H9 (cell line): ENCODE results near the gene C19orf81. TPM values are rescaled to one million over a fixed set of nuclear protein-coding genes. Genes with fewer than 3 reads are reported as not detected.

Source experiments
- DNase-seq: peaks from one replicate; pipeline ENCODE4 v3.0.0-alpha.2; 2017
- H2AFZ ChIP-seq: one replicate; pipeline ENCODE4 v1.6.1; 2013; ENCODE audit warnings: mild to moderate bottlenecking, low read length, control low read depth, moderate library complexity
- H2AK5ac ChIP-seq: 2 replicates; pipeline ENCODE4 v1.6.1; 2013; ENCODE audit warnings: low read length, control low read depth, mixed read lengths; ENCODE audit not compliant: insufficient read length
- H2BK120ac ChIP-seq: one replicate; pipeline ENCODE4 v1.6.1; 2013; ENCODE audit warnings: low read depth, mild to moderate bottlenecking, low read length, control low read depth, inconsistent platforms; ENCODE audit not compliant: poor library complexity, severe bottlenecking
- H2BK12ac ChIP-seq: 2 replicates; pipeline ENCODE4 v1.6.1; 2013; ENCODE audit warnings: low read length, control low read depth, mixed read lengths, low read depth; ENCODE audit not compliant: insufficient read length
- H2BK15ac ChIP-seq: 2 replicates; pipeline ENCODE4 v1.6.1; 2013; ENCODE audit warnings: low read depth, low read length, control low read depth
- H2BK20ac ChIP-seq: one replicate; pipeline ENCODE4 v1.6.1; 2013; ENCODE audit warnings: low read depth, mild to moderate bottlenecking, low read length, control low read depth, inconsistent platforms; ENCODE audit not compliant: poor library complexity, severe bottlenecking
- H2BK5ac ChIP-seq: 2 replicates; pipeline ENCODE4 v1.6.1; 2013; ENCODE audit warnings: low read length, control low read depth, mixed read lengths; ENCODE audit not compliant: insufficient read length
- H3K14ac ChIP-seq: 2 replicates; pipeline ENCODE4 v1.6.1; 2013; ENCODE audit warnings: low read length, control low read depth; ENCODE audit not compliant: insufficient read depth
- H3K18ac ChIP-seq: 2 replicates; pipeline ENCODE4 v1.6.1; 2013; ENCODE audit warnings: low read depth, mild to moderate bottlenecking, mixed read lengths, low read length, control low read depth; ENCODE audit not compliant: insufficient read length
- H3K23ac ChIP-seq: 2 replicates; pipeline ENCODE4 v1.6.1; 2013; ENCODE audit warnings: low read length, control low read depth, mixed read lengths, low read depth; ENCODE audit not compliant: insufficient read length
- H3K23me2 ChIP-seq: 2 replicates; pipeline ENCODE4 v1.6.1; 2013; ENCODE audit warnings: low read depth, mild to moderate bottlenecking, mixed read lengths, low read length, control low read depth; ENCODE audit not compliant: insufficient read length, poor library complexity, severe bottlenecking
- H3K27ac ChIP-seq: 2 replicates; pipeline ENCODE4 v1.5.1; 2013; ENCODE audit warnings: low read length, control low read depth, mixed read lengths, low read depth; ENCODE audit not compliant: insufficient read length
- H3K27me3 ChIP-seq: 2 replicates; pipeline ENCODE4 v1.6.1; 2013; ENCODE audit warnings: low read length, control low read depth, inconsistent platforms; ENCODE audit not compliant: insufficient read depth
- H3K4ac ChIP-seq: 2 replicates; pipeline ENCODE4 v1.6.1; 2013; ENCODE audit warnings: low read depth, mild to moderate bottlenecking, control low read depth, inconsistent platforms, low read length, moderate library complexity
- H3K4me1 ChIP-seq: 2 replicates; pipeline ENCODE4 v1.6.1; 2013; ENCODE audit warnings: low read length, control low read depth, inconsistent platforms; ENCODE audit not compliant: insufficient read depth
- H3K4me2 ChIP-seq: 2 replicates; pipeline ENCODE4 v1.6.1; 2013; ENCODE audit warnings: low read length, control low read depth, mixed read lengths; ENCODE audit not compliant: insufficient read length, insufficient read depth
- H3K56ac ChIP-seq: 2 replicates; pipeline ENCODE4 v1.6.1; 2013; ENCODE audit warnings: low read depth, mild to moderate bottlenecking, mixed read lengths, low read length, control low read depth; ENCODE audit not compliant: insufficient read length
- H3K79me1 ChIP-seq: 2 replicates; pipeline ENCODE4 v1.6.1; 2013; ENCODE audit warnings: low read depth, mild to moderate bottlenecking, moderate library complexity, low read length, control low read depth, inconsistent platforms; ENCODE audit not compliant: insufficient read depth, poor library complexity, severe bottlenecking
- H3K79me2 ChIP-seq: 2 replicates; pipeline ENCODE4 v1.6.1; 2013; ENCODE audit warnings: low read length, control low read depth, inconsistent platforms; ENCODE audit not compliant: insufficient read depth
- H3K9ac ChIP-seq: 2 replicates; pipeline ENCODE4 v1.6.1; 2013; ENCODE audit warnings: low read length, control low read depth, mixed read lengths; ENCODE audit not compliant: insufficient read length; ENCODE audit errors: extremely low read depth
- H3K9me3 ChIP-seq: one replicate; pipeline ENCODE4 v1.6.1; 2013; ENCODE audit warnings: low read depth, low read length, inconsistent platforms; ENCODE audit not compliant: control insufficient read depth
- H3T11ph ChIP-seq: one replicate; pipeline ENCODE4 v1.6.1; 2013; ENCODE audit warnings: mild to moderate bottlenecking, low read length, control low read depth, inconsistent platforms
- H4K20me1 ChIP-seq: one replicate; pipeline ENCODE4 v1.6.1; 2013; ENCODE audit not compliant: control insufficient read depth, insufficient read length, insufficient read depth
- H4K5ac ChIP-seq: 2 replicates; pipeline ENCODE4 v1.6.1; 2013; ENCODE audit warnings: low read depth, mild to moderate bottlenecking, mixed read lengths, low read length, control low read depth; ENCODE audit not compliant: insufficient read length
- H4K8ac ChIP-seq: replicated peaks from 2 replicates; pipeline ENCODE4 v1.6.1; 2013; ENCODE audit warnings: low read length, control low read depth, mixed read lengths, low read depth; ENCODE audit not compliant: insufficient read length
- H4K91ac ChIP-seq: 2 replicates; pipeline ENCODE4 v1.6.1; 2013; ENCODE audit warnings: low read depth, mild to moderate bottlenecking, moderate library complexity, mixed read lengths, low read length, control low read depth; ENCODE audit not compliant: insufficient read length
- H3K27ac Mint-ChIP-seq, 3 experiments: 2 replicates in 2 of 3; 3 replicates in 1 of 3; pipeline ENCODE4 v1.8.0; 2020 to 2021; ENCODE audit warnings: mixed read lengths in 3 of 3, mild to moderate bottlenecking in 1 of 3, moderate library complexity in 1 of 3
- H3K27me3 Mint-ChIP-seq: 2 replicates; pipeline ENCODE4 v1.8.0; 2021; ENCODE audit warnings: low read depth, mild to moderate bottlenecking, moderate library complexity, mixed read lengths
- H3K36me3 Mint-ChIP-seq, 3 experiments: 2 replicates in 2 of 3; 3 replicates in 1 of 3; pipeline ENCODE4 v1.8.0; 2020 to 2021; ENCODE audit warnings: low read depth in 3 of 3, mixed read lengths in 3 of 3; ENCODE audit not compliant: insufficient read depth in 1 of 3
- H3K4me1 Mint-ChIP-seq, 2 experiments: 2 replicates each; pipeline ENCODE4 v1.8.0; 2020; ENCODE audit warnings: mixed read lengths in 2 of 2
- H3K4me3 Mint-ChIP-seq, 2 experiments: 2 replicates in 1 of 2; 3 replicates in 1 of 2; pipeline ENCODE4 v1.8.0; 2020 to 2021; ENCODE audit warnings: mild to moderate bottlenecking in 2 of 2, mixed read lengths in 2 of 2, moderate library complexity in 1 of 2
- H3K9me3 Mint-ChIP-seq, 2 experiments: 2 replicates in 1 of 2; 3 replicates in 1 of 2; pipeline ENCODE4 v1.8.0; 2020; ENCODE audit warnings: mild to moderate bottlenecking in 2 of 2, mixed read lengths in 2 of 2, moderate library complexity in 1 of 2
- CTCF ChIP-seq: fragments of 200-600 bp; sonication (generic); conservative IDR thresholded peaks from 3 replicates; pipeline ENCODE4 v1.8.0; 2021; ENCODE audit warnings: antibody characterized with exemption, mild to moderate bottlenecking
- WGBS: extraction: QIAGEN DNeasy Blood & Tissue Kit; methylation state at CpG from one replicate; pipeline ENCODE4 v1.1.7; 2013; ENCODE audit warnings: missing lambda C conversion rate, low lambda C conversion rate, mixed read lengths; ENCODE audit not compliant: insufficient read length; ENCODE audit errors: extremely low coverage; 5-methylcytosine and 5-hydroxymethylcytosine counted together
- total RNA-seq: library from RNA; stranded (reverse); gene quantifications from 2 replicates; pipeline ENCODE4 v1.2.1, GENCODE V29; 2021

The C19orf81 gene
- total RNA-seq, 1 experiment from 2014 or later = 11.0 TPM

DNA sequence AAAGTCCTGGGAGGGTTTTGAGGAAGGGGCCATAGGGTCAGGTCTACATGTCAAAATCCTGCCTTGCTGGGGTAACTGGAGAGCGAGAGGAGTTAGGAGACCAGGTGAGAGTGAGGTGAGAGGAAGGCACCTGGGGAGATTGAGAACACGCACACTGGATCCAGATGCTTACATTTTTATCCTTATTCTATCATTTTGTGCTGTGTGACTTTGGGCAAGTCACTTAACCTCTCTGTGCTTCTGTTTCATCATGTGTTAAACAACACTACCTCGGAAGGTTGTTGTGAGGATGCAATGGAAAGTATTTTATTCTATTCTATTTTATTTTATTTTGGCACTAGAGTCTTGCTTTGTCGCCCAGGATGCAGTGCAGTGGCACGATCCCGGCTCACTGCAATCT lies 3.5 kb downstream of the C19orf81 start:
- Histone ChIP-seq H3K23ac (no peak overlapping the region), H3K27ac (no peak overlapping the region), H4K20me1 (no peaks in the 10 kb centered on the region), H4K91ac (no peak overlapping the region), H2BK5ac (no peak overlapping the region), H3K79me2 (no peaks in the 10 kb centered on the region), H3K4ac (no peak overlapping the region), H3K27me3 (no peaks in the 10 kb centered on the region), H3K18ac (no peak overlapping the region), H3K9me3 (no peaks in the 10 kb centered on the region), H4K5ac (no peak overlapping the region), H2BK120ac (no peak overlapping the region), H3K23me2 (peaks cover 3% of the 10 kb centered on the region), H2BK20ac (no peak overlapping the region), H3K56ac (no peak overlapping the region), H4K8ac (no peak overlapping the region), H3T11ph (no peak overlapping the region), H2BK12ac (no peak overlapping the region), H3K14ac (no peak overlapping the region), H2BK15ac (no peak overlapping the region), H3K9ac (no peak overlapping the region), H2AK5ac (no peak overlapping the region), H2AFZ (no peak overlapping the region), H3K4me1 (peaks cover 4% of the 10 kb centered on the region; the same call in 1 of the 2 replicates), H3K79me1 (no peaks in the 10 kb centered on the region), H3K4me2 (no peak overlapping the region)
- H3K4me1 Mint-ChIP-seq = peaks cover 18 to 42% of the 10 kb centered on the region in 2 experiments
- TF ChIP-seq CTCF = no peak
- WGBS = no CpG with 5 or more reads among the region's 6 CpGs
- H3K27me3 Mint-ChIP-seq = peaks cover 47% of the 10 kb centered on the region
- no peaks in the 10 kb centered on the region; a peak in 1 of 7 replicates for H3K36me3 Mint-ChIP-seq
- H3K27ac Mint-ChIP-seq = no peak overlapping the region
- DNase-seq = no peak
- no peak overlapping the region; a peak in 1 of 5 replicates for H3K4me3 Mint-ChIP-seq
- H3K9me3 Mint-ChIP-seq = peaks cover 5 to 9% of the 10 kb centered on the region in 2 experiments; a peak in 4 of 5 replicates
